GM23248 (cell line): ENCODE measurements around the gene MBP.

Source experiments
- EZH2 ChIP-seq: fragments of 200-600 bp; sonication (generic); IDR thresholded peaks from 2 replicates; pipeline ENCODE4 v1.6.1; 2018; ENCODE audit warnings: antibody characterized with exemption, mild to moderate bottlenecking; ENCODE audit not compliant: insufficient read depth, poor library complexity, severe bottlenecking
- EZH2phosphoT487 ChIP-seq: fragments of 200-600 bp; sonication (generic); IDR thresholded peaks from 2 replicates; pipeline ENCODE4 v1.6.1; 2018; ENCODE audit warnings: antibody characterized with exemption, moderate library complexity, mild to moderate bottlenecking, low read depth; ENCODE audit not compliant: insufficient read depth

DNA sequence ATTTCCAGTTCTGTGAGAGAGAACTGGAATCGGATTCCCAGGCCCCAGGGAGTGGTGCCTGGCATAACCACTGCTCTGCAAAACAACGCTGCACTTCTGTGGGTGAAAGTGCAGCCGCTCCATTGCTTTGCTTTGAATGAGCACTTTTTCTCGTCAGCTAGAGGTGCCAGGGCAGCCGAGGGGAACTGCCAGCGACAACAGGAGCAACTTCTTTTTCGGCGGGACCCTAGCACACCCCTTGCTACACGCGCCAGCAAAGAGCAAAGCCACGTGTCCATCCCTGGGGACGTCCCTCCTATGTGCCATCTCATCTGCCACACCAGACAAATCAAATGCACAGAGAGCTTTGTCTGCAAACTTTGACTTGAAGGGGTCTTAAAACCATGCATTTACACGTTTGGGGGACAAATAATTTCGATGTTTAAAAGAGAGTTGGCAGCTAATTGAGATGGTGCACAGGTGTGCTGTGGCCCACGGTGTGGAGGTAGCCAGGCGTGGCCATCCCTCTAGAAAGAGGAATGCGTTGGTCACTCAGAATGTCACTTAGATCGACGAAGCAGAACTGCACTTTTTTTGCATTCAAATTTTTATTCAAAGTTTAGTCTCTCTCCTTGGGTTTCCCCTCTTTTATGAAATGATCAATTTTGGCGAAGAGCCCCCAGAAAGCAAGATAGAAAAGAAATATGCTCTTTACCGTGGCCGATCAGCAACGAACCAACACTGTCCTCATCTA is 151.8 kb downstream of the MBP start:
- TF ChIP-seq EZH2 (no peak), EZH2phosphoT487 (no peak)
